Vagina (tissue), 2 donors: ENCODE results near the gene SLC25A10. TPM values are rescaled to one million over a fixed set of nuclear protein-coding genes. Genes with fewer than 3 reads are reported as not detected.
A peak's percentile ranks its signal among the peaks of the same experiment; 100 is the strongest.

Source experiments
- DNase-seq, 2 donors: peaks; one replicate each; pipeline ENCODE4 v3.0.0-alpha.2; 2017; ENCODE audit errors: extremely low spot score in 2 of 2
- H3K27ac ChIP-seq: fragments of 200-600 bp; sonication (generic); one replicate; pipeline ENCODE4 v1.5.1; 2019
- H3K27me3 ChIP-seq: fragments of 200-600 bp; sonication (generic); one replicate; pipeline ENCODE4 v1.5.1; 2019
- H3K36me3 ChIP-seq, 2 donors: fragments of 200-600 bp; sonication (generic); one replicate each; pipeline ENCODE4 v1.5.1; 2017 to 2019
- H3K4me1 ChIP-seq: fragments of 200-600 bp; sonication (generic); one replicate; pipeline ENCODE4 v1.5.1; 2019
- H3K4me3 ChIP-seq, 2 donors: fragments of 200-600 bp; sonication (generic); 1 replicate in 1 of 2; 2 replicates in 1 of 2; pipeline ENCODE4 v1.5.1; 2016 to 2019
- H3K9me3 ChIP-seq: fragments of 200-600 bp; sonication (generic); one replicate; pipeline ENCODE4 v1.5.1; 2019
- CTCF ChIP-seq, 3 experiments: fragments of 450-650 bp in 2 of 3; fragments of 200-600 bp in 1 of 3; sonication (generic) in 1 of 3; IDR thresholded peaks; one replicate each; pipeline ENCODE4 v1.5.1; 2017 to 2019; ENCODE audit warnings: antibody characterized with exemption in 3 of 3, mild to moderate bottlenecking in 2 of 3, moderate library complexity in 2 of 3
- POLR2A ChIP-seq, 2 donors: fragments of 450-650 bp; IDR thresholded peaks; one replicate each; pipeline ENCODE4 v1.6.1; 2017; ENCODE audit warnings: antibody characterized with exemption in 2 of 2, mild to moderate bottlenecking in 2 of 2, moderate library complexity in 2 of 2
- POLR2AphosphoS5 ChIP-seq, 2 donors: sonication (generic); formaldehyde crosslinking; IDR thresholded peaks; one replicate each; pipeline ENCODE4 v1.9.0; 2017; ENCODE audit warnings: antibody characterized with exemption in 2 of 2, mild to moderate bottlenecking in 2 of 2, low read depth in 1 of 2; ENCODE audit not compliant: insufficient read depth in 1 of 2
- intact Hi-C: fragments of 100-400 bp; cut with DNase I; formaldehyde crosslinking; loops from one replicate; pipeline ENCODE4 v1.15.1; 2023
- total RNA-seq: library from RNA; depleted of rRNA; stranded (reverse); fragments of >200 nt; gene quantifications from one replicate; pipeline ENCODE4 v1.2.3, GENCODE V29; 2016

Gene SLC25A10
- 2.9 TPM for total RNA-seq

- H3K4me3 ChIP-seq = peak within 1 kb of the TSS; percentile 82 to 93
- TF ChIP-seq CTCF (IDR thresholded peaks at IDR 0.05) (no peak), POLR2AphosphoS5 (IDR thresholded peaks at IDR 0.05; ENCODE audit: insufficient read depth in 1 of 2, low read depth in 1 of 2) (peak in 1 of 2 donors; percentile 27)
- peaks cover 0 to 11% of the 10 kb centered on the region in 2 donors for H3K36me3 ChIP-seq
- no peak within 1 kb of the TSS for H3K27ac ChIP-seq
- H3K4me1 ChIP-seq = peaks cover 37% of the 10 kb centered on the region
- H3K9me3 ChIP-seq = no peaks in the 10 kb centered on the region
- DNase-seq = no peak
- no peaks in the 10 kb centered on the region for H3K27me3 ChIP-seq
- intact Hi-C loops = no loop called here
These were observed at the start of gene SLC25A10 for GRCh38 chr17:81711814-81712467. Gene SLC25A10, plus strand, starts transcription at chr17:81712284. Its CDS starts 143 bp downstream, at chr17:81712427.

GRCh38 chr17:81664051-81664470, 48.0 kb upstream of the SLC25A10 start:
- H3K36me3 ChIP-seq = peaks cover 0 to 2% of the 10 kb centered on the region in 2 donors
- DNase-seq = no peak
- no peaks in the 10 kb centered on the region for H3K27me3 ChIP-seq
- no peaks in the 10 kb centered on the region for H3K9me3 ChIP-seq
- TF ChIP-seq CTCF (IDR thresholded peaks at IDR 0.05) = no peak
- no peak for TF ChIP-seq POLR2AphosphoS5 (IDR thresholded peaks at IDR 0.05; ENCODE audit: insufficient read depth in 1 of 2, low read depth in 1 of 2)
- TF ChIP-seq POLR2A (IDR thresholded peaks at IDR 0.05) = no peak
- no peak overlapping the region for H3K27ac ChIP-seq
- intact Hi-C loops = no loop called here
- H3K4me3 ChIP-seq = no peak overlapping the region
- peaks cover 29% of the 10 kb centered on the region for H3K4me1 ChIP-seq

GRCh38 chr17:81665205-81666091, 46.6 kb upstream of the SLC25A10 start:
- H3K27ac ChIP-seq = peak overlapping the region; percentile 80
- H3K4me3 ChIP-seq = peak overlapping the region; percentile 99
- peaks cover 0 to 16% of the 10 kb centered on the region in 2 donors for H3K36me3 ChIP-seq
- no peak for DNase-seq
- H3K9me3 ChIP-seq = no peaks in the 10 kb centered on the region
- intact Hi-C loops = no loop called here
- H3K27me3 ChIP-seq = no peaks in the 10 kb centered on the region
- H3K4me1 ChIP-seq = peaks cover 29% of the 10 kb centered on the region
- TF ChIP-seq POLR2AphosphoS5 (IDR thresholded peaks at IDR 0.05; ENCODE audit: insufficient read depth in 1 of 2, low read depth in 1 of 2) (no peak), CTCF (IDR thresholded peaks at IDR 0.05) (no peak), POLR2A (IDR thresholded peaks at IDR 0.05) (no peak)

GRCh38 chr17:81666092-81666341, 46.1 kb upstream of the SLC25A10 start:
- intact Hi-C loops = no loop called here
- H3K27ac ChIP-seq = peak overlapping the region; percentile 80
- H3K27me3 ChIP-seq = no peaks in the 10 kb centered on the region
- H3K4me1 ChIP-seq = peaks cover 29% of the 10 kb centered on the region
- TF ChIP-seq CTCF (IDR thresholded peaks at IDR 0.05) (no peak), POLR2AphosphoS5 (IDR thresholded peaks at IDR 0.05; ENCODE audit: insufficient read depth in 1 of 2, low read depth in 1 of 2) (no peak), POLR2A (IDR thresholded peaks at IDR 0.05) (no peak)
- H3K4me3 ChIP-seq = peak overlapping the region; percentile 99
- H3K9me3 ChIP-seq = no peaks in the 10 kb centered on the region
- H3K36me3 ChIP-seq = peaks cover 0 to 22% of the 10 kb centered on the region in 2 donors
- DNase-seq = no peak
